ENCODE results near the gene NCOA7. TPM values are rescaled to one million over a fixed set of nuclear protein-coding genes. Genes with fewer than 3 reads are reported as not detected.

NCOA7 gene
- total and polyA plus RNA-seq, 2 of the 8 experiments (the other 6 are each of a cell fraction or from before 2014, with no cell fraction given) = 2.6 to 10.7 TPM

- TF ChIP-seq EGR1 (IDR thresholded peaks at IDR 0.05; ENCODE audit: borderline replicate concordance, low read depth, low read length) = peak; percentile 18; the same call in 1 of the 2 replicates
- 0 out of 2 replicates have a peak, but pooled peaks have one; percentile 7 for TF ChIP-seq TBP (IDR thresholded peaks at IDR 0.05; ENCODE audit: low read depth, low read length)
- 0 out of 3 replicates have a peak, but pooled peaks of 1 of the 2 experiments have one; percentile 11 for TF ChIP-seq EP300 (IDR thresholded peaks at IDR 0.05; ENCODE audit: borderline replicate concordance in 1 of 2, low read depth in 2 of 2, low read length in 2 of 2)
- peak; percentile 97 for TF ChIP-seq KDM4A (IDR thresholded peaks at IDR 0.05; ENCODE audit: low read depth, low read length, severe bottlenecking)
- TF ChIP-seq, protein P1, sequence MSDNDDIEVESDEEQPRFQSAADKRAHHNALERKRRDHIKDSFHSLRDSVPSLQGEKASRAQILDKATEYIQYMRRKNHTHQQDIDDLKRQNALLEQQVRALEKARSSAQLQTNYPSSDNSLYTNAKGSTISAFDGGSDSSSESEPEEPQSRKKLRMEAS (IDR thresholded peaks at IDR 0.05) = peak; percentile 17; the same call in 1 of the 2 replicates
- peak in 1 of 2 experiments; percentile 53; a peak in 1 of 4 replicates for TF ChIP-seq HDAC2 (IDR thresholded peaks at IDR 0.05; ENCODE audit: borderline replicate concordance in 1 of 2, low read depth in 2 of 2, low read length in 2 of 2)
- TF ChIP-seq RBBP5 (IDR thresholded peaks at IDR 0.05; ENCODE audit: borderline replicate concordance, low read depth, low read length) = peak; percentile 100
- TF ChIP-seq GABPA (IDR thresholded peaks at IDR 0.05; ENCODE audit: borderline replicate concordance, insufficient read depth, low read length) = 0 out of 2 replicates have a peak, but pooled peaks have one; percentile 20
- no peak for TF ChIP-seq SP2 (IDR thresholded peaks at IDR 0.05; ENCODE audit: low read length)
- no peak for TF ChIP-seq BACH1 (IDR thresholded peaks at IDR 0.05; ENCODE audit: low read length)
- no peak for TF ChIP-seq TCF12 (IDR thresholded peaks at IDR 0.05; ENCODE audit: low read depth, low read length)
These were observed at the start of gene NCOA7 (continued) for GRCh38 chr6:125790358-125791150.
